ENCODE measurements around the gene TBX2. TPM values are rescaled to one million over a fixed set of nuclear protein-coding genes. Genes with fewer than 3 reads are reported as not detected.

The TBX2 gene
- total RNA-seq, 4 donors from 2014 or later, result 23.2 to 42.0 (median 26.5) TPM

GRCh38 chr17:61410141-61411010, 10.7 kb downstream of the TBX2 start:
- H3K4me1 ChIP-seq, result peaks cover 0 to 78% (median 27%) of the 10 kb centered on the region in 4 donors
- peak overlapping the region; percentile 70 to 95 (median 92) for H3K27ac ChIP-seq

GRCh38 chr17:61411011-61411260, 11.3 kb downstream of the TBX2 start:
- no peaks in the 10 kb centered on the region for H3K9me3 ChIP-seq
- TF ChIP-seq CTCF (IDR thresholded peaks at IDR 0.05) (no peak), POLR2A (IDR thresholded peaks at IDR 0.05) (no peak), EP300 (IDR thresholded peaks at IDR 0.05) (no peak)
- DNase-seq (ENCODE audit: low spot score in 2 of 2), result no peak
- WGBS, 2 donors, result no CpG with 5 or more reads among the region's 29 CpGs
- peaks cover 0 to 75% (median 25%) of the 10 kb centered on the region in 4 donors for H3K4me1 ChIP-seq
- peak overlapping the region; percentile 70 to 95 (median 92) for H3K27ac ChIP-seq
- peak overlapping the region; percentile 41 to 85 (median 71) for H3K4me3 ChIP-seq
- H3K27me3 ChIP-seq, result peaks cover 0 to 18% of the 10 kb centered on the region in 2 donors
- H3K36me3 ChIP-seq, result peaks cover 0 to 14% (median 0%) of the 10 kb centered on the region in 3 donors

More at GRCh38 chr17:61410141-61411010, 10.7 kb downstream of the TBX2 start:
- Histone ChIP-seq H3K4me3 (peak overlapping the region; percentile 41 to 85 (median 71)), H3K9me3 (no peaks in the 10 kb centered on the region), H3K27me3 (peaks cover 0 to 19% of the 10 kb centered on the region in 2 donors), H3K36me3 (peaks cover 0 to 20% (median 0%) of the 10 kb centered on the region in 3 donors)
- peak; percentile 52 to 80 (median 74) for TF ChIP-seq CTCF (IDR thresholded peaks at IDR 0.05)
- TF ChIP-seq EP300 (IDR thresholded peaks at IDR 0.05), result no peak
- no peak for TF ChIP-seq POLR2A (IDR thresholded peaks at IDR 0.05)
- DNase-seq (ENCODE audit: low spot score in 2 of 2), result peak; percentile 70 to 78
- WGBS, 2 donors, result 3 to 26% methylated on average over 17 to 23 of the region's 48 CpGs

- Histone ChIP-seq H3K9me3 (no peaks in the 10 kb centered on the region), H3K4me3 (peak overlapping the region; percentile 41 to 85 (median 71)), H3K27me3 (peaks cover 0 to 18% of the 10 kb centered on the region in 2 donors), H3K27ac (peak overlapping the region; percentile 70 to 95 (median 92)), H3K4me1 (peaks cover 0 to 75% (median 25%) of the 10 kb centered on the region in 4 donors), H3K36me3 (peaks cover 0 to 12% (median 0%) of the 10 kb centered on the region in 3 donors)
- WGBS, 2 donors, result 1 to 4% methylated on average over 39 to 52 of the region's 75 CpGs
- DNase-seq (ENCODE audit: low spot score in 2 of 2), result no peak
- TF ChIP-seq CTCF (IDR thresholded peaks at IDR 0.05) (no peak), EP300 (IDR thresholded peaks at IDR 0.05) (peak in 1 of 2 donors; percentile 5), POLR2A (IDR thresholded peaks at IDR 0.05) (peak in 1 of 2 donors; percentile 15)
Observed at GRCh38 chr17:61411261-61412142, 11.9 kb downstream of the TBX2 start.

GRCh38 chr17:61412143-61412859, 12.7 kb downstream of the TBX2 start:
- Histone ChIP-seq H3K36me3 (peaks cover 0 to 12% (median 0%) of the 10 kb centered on the region in 3 donors), H3K4me3 (peak overlapping the region; percentile 41 to 85 (median 71)), H3K27ac (peak overlapping the region; percentile 70 to 95 (median 92)), H3K4me1 (peaks cover 0 to 82% (median 33%) of the 10 kb centered on the region in 4 donors), H3K27me3 (peaks cover 0 to 19% of the 10 kb centered on the region in 2 donors), H3K9me3 (no peaks in the 10 kb centered on the region)
- peak; percentile 64 to 78 for DNase-seq (ENCODE audit: low spot score in 2 of 2)
- 0 to 1% methylated on average over 18 to 44 of the region's 69 CpGs for WGBS, 2 donors
- peak; percentile 42 to 61 for TF ChIP-seq POLR2A (IDR thresholded peaks at IDR 0.05)
- TF ChIP-seq CTCF (IDR thresholded peaks at IDR 0.05), result peak; percentile 98 to 99 (median 99)
- TF ChIP-seq EP300 (IDR thresholded peaks at IDR 0.05), result peak in 1 of 2 donors; percentile 73
